CD4-positive, alpha-beta T cell treated with Interleukin-6 for 4 hours (primary cell): Measurements from ENCODE around the gene PARD3.
"Not testable (repeated sequence)": the region's sequence is repeated elsewhere in the genome, so short reads cannot be mapped to it uniquely, and the experiment has no call there.

Source experiments
- DNase-seq: peaks from one replicate; pipeline ENCODE4 v3.0.0-alpha.2; 2020; ENCODE audit warnings: mixed read lengths

The PARD3 gene

GRCh38 chr10:34815185-34816084 lies at the start of gene PARD3:
PARD3 (minus strand) TSS chr10:34815296; CDS start chr10:34814995, 301 bp downstream.
- peak; percentile 15 for DNase-seq

DNA sequence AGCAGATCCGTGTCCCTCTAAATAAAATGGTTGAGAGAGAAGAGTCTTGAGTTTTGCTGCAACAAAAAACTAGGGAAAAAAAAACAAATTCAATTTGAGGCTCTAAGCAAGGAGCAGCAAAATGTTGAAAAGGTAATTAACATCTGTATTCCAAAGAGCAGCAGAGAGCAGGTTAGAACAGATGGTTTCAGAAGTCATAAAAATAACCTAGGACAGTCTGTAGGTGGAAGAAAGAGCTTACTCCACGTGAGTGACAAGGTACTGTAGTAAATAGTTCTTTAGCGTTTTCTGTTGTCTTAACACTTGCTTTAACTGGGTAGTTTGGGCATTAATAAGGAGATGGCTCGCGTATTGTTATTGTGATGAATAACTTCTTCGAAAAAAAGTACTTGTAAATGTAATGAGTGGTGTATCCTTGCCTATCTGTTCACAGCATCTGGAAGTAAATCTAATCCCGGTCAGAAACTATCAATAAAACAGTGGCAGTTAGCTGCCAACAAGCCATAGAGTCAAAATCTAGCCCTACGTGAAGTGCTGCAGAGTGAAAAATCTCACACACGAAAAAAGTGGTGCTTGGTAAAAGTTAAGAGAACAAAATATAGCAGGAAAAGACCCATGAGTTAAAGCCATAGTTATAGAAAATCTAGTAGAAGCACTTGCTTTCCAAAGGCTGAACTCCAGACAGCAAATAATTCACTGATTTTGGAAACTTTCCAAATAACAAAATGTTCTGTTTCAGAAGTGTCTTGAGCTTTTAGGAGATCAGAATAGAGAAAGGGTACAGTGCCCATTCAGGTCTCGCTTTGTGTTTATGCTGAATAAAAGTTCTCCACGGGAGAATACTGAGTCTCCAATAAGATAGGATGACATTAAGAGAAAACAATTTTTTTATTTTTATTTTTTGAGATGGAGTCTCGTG lies 49.3 kb upstream of the PARD3 start:
- DNase-seq = no peak

DNA sequence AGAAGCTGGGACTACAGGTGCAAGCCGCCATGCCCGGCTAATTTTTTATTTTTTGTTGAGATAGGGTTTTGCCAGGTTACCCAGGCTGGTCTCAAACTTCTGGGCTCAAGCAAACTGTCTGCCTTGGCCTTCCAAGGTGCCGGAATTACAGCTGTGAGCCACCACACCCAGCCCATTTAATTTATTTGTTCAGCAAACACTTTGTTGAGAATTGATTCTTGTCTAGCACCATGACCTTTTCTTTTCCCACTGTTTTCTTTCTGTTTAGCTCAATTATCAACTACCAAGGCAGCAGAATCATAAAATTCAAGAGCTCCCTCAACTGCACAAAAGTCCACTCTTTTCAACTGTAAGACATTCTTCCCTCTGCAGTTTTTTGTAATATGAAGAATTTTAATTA lies 47.8 kb upstream of the PARD3 start:
- DNase-seq = no peak

DNA sequence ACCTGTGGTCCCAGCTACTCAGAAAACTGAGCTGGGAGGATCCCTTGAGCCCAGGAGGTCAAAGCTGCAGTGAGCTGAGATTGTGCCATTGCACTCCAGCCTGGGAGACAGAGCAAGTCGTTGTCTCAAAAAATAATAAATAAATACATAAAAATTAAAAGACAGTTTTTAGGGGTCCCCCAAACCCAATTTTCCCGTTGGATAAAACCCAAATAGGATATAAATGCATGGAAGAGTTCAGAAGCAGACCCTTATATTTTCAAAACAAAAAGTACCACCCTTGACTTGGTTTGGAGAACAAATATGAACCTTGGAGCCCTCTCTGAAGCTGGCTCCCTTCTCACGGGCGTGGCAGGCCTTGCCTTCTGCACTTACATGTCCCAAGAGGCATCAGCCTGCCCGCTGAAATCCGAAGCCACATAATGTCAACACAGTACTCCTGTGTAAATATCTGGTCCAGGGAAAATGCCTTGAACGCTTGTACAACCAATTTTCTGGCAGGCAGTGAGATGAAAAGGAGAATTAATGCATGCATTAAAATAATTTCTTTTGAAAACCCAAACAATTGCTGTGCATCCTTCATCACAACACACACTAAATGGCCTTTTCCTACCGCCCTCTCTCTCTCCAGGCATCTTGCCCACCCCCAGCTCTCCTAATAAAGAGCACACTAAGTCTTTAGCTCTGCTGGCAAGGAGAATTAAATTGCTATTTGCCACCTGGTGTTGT lies 46.4 kb upstream of the PARD3 start:
- DNase-seq = no peak

DNA sequence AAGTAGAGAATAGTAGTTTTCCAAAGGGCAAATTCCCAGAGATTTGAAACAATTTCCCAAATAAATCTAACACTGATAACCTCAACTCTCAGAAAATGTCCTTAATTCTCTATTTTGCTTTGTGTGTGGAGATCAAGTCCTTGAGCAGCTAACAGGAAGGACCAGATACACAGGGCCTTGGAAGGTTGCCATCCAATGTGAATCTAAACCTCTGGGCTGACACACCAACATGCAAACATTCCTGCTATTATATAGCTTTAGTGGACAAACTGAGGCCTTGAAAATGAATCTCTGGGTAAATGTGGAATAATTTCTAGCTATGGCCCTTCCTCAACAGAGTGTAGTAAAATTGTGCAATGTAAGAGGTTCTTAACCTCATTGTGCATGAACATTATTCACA lies 44.1 kb upstream of the PARD3 start:
- no peak for DNase-seq

- DNase-seq = no peak
These were observed 42.9 kb upstream of the PARD3 start for GRCh38 chr10:34858003-34858402.

- no peak for DNase-seq
These were observed 39.1 kb upstream of the PARD3 start for GRCh38 chr10:34854147-34854601.

- no peak for DNase-seq
These were observed 38.3 kb upstream of the PARD3 start for GRCh38 chr10:34853357-34853756.

GRCh38 chr10:34850558-34850957 lies 35.5 kb upstream of the PARD3 start:
- no peak for DNase-seq

DNA sequence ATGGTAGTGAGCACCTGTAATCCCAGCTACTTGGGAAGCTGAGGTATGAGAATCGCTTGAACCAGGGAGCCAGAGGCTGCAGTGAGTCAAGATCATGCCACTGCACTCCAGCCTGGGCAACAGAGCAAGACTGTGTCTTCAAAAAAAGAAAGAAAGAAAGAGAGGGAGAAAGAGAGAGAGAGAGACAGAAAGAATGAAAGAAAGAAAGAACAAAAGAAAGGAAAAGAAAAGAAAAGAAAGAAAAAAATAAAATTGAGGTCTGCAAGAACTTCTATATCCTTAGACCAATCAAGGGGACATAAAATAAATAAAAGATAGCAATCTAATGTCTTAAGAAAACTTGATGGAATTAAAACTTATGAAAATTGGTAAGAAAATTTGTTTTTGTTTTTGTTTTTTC lies 34.9 kb upstream of the PARD3 start:
- no peak for DNase-seq

DNA sequence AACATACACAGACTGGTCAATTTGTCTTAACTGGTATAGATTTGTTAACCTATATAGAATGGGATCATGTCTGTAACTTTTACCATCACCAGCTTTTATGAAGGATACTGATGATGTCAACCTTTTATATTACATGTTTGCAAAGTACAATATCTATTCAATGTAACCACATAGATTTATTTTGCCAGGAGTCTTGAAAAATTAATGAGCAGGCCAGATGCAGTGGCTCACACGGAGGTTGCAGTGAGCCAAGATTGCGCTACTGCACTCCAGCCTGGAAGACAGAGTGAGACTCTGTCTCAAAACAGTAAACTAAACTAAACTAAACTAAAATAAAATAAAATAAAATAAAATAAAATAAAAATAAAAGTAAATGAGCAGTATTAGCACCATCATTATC lies 30.0 kb upstream of the PARD3 start:
- no peak for DNase-seq

- DNase-seq = no peak
These were observed 29.4 kb upstream of the PARD3 start for GRCh38 chr10:34844448-34844847.

GRCh38 chr10:34843470-34843869 lies 28.4 kb upstream of the PARD3 start:
- DNase-seq = not testable (repeated sequence)

DNA sequence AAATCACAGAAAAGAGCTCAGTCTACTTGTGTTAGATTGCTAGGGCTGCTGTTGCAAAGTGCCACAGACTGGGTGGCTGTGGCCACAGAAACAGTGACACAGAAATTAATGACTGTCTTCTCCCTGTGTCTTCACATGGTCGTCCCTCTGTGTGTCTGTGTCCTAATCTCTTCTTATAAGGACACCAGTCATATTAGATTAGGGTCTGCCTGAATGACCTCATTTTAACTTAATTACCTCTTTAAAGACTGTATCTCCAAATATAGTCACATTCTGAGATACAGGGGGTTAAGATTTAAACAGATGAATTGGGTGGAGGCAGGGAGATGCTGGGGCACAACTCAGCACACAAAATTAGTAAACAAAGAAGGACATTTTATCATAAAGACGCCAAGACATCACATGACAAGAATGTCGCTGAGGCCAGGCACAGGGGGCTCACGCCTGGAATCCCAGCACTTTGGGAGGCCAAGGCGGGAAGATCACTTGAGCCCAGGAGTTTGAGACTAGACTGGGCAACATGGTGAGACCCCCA lies 23.3 kb upstream of the PARD3 start:
- no peak for DNase-seq

DNA sequence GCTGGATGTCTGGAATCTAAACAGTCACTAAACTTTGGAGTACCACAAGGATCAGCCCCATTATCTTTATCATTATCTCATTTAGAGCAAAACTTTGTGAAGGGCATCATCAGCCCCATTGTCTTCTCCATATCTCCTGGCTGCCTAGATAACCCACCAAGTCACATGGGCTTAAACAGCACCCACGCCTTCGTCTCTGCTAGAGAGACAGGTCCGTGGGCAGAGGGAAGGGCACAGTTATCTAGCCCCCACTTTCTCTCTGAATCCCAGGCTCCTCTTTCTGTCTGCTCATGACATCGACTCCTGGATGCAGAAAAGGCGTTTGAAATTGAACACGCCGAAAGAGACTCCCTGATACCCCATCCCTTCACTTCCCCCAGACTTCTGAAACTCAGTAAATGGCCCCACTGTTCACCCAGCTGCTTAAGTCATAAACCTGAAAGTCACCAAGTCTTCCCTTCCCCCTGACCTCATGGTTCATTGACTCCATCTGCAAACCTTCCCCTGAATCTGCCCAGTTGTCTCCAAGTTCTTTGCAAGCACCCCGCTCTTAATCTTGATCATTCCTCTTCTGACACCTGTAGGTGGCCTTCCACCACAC lies 20.9 kb upstream of the PARD3 start:
- DNase-seq = no peak

DNA sequence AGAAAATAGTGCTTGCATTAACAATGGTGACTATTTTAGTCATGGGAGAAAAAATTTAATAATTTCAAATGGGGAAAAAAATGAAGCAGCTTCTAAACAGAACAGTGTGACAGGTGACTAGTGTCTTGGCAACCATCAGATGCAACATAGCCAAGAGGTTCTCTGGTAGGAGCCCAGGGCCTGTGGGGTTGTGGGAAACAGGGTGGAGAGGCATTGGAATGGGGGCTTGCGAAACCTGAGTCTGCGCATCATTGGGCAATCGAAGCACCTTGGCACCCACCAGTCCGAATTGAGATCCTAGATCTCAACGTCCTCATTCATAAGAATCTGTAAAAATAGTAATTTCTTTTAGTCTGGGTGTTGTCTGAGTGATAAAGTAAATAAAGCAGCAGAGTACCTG lies 19.2 kb upstream of the PARD3 start:
- DNase-seq = no peak

DNA sequence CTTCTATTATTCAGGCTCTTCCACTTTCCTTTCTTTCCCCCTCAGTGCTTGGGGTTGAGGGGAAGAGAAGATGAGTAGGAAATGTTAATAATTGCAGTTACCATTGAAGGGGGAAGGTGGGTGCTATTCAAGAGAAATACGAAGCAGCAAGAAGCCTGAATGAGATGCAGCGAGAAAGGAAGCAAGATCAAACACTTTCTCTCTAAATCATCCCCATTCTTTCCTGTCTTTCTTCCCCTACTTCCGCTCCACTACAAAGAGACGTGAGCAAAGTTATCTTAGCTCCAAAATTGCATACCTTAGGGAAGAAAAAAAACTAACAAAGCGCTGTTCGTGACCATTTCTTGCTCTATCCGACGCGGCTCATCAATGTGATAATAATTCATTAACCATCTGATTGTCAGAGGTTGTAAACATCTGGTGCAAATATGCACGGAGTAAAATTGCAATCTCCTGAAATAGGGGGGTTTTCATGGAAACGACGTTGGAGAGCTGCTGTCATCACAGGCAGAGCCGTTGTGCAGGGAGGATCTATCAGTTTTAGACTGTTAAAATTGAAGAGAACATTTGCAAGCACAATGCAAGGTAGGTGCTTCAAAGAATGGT lies 15.2 kb upstream of the PARD3 start:
- DNase-seq = no peak

GRCh38 chr10:34826857-34827766 lies 12.0 kb upstream of the PARD3 start:
- no peak for DNase-seq

DNA sequence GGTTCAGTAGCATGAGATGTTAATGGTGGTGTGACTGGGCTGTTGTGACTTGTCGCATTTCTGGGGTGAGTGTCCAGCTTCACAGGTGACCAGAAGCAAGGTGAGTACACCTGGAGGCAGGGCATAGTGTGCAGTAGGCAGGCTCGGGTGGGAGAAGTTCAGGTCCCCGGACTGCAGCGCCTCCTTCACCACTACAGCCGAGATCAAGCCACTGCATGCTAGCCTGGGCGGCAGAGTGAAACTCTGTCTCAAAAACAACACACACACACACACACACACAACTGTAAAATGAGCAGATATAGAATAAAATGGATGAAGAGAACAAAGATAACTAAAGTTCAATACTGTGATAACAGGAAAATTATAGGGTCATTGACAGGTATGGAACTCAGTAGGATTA lies 11.1 kb upstream of the PARD3 start:
- no peak for DNase-seq

- no peak for DNase-seq
These were observed 10.3 kb upstream of the PARD3 start for GRCh38 chr10:34825414-34825813.

GRCh38 chr10:34824870-34825269 lies 9.8 kb upstream of the PARD3 start:
- no peak for DNase-seq
